Smooth muscle cell (in vitro differentiated cells): ENCODE measurements around the gene BLCAP. TPM values are rescaled to one million over a fixed set of nuclear protein-coding genes. Genes with fewer than 3 reads are reported as not detected.
"Not testable (repeated sequence)": the region's sequence is repeated elsewhere in the genome, so short reads cannot be mapped to it uniquely, and the experiment has no call there.

Experiments used
- DNase-seq: peaks from one replicate; lab custom pipeline; 2025; ENCODE audit not compliant: unreplicated experiment; lab: John Stamatoyannopoulos, UW
- H2AFZ ChIP-seq: fragments of 200-600 bp; sonication (generic); 2 replicates; pipeline ENCODE4 v1.6.0; 2016; ENCODE audit warnings: antibody characterized with exemption, low read depth, mild to moderate bottlenecking
- H3F3A ChIP-seq: fragments of 200-600 bp; sonication (generic); 2 replicates; pipeline ENCODE4 v1.6.0; 2017; ENCODE audit warnings: antibody characterized with exemption, low read depth
- H3K27ac ChIP-seq: fragments of 200-600 bp; sonication (generic); 2 replicates; pipeline ENCODE4 v1.5.1; 2016; ENCODE audit warnings: low read depth, mild to moderate bottlenecking
- H3K27me3 ChIP-seq: fragments of 200-600 bp; sonication (generic); 2 replicates; pipeline ENCODE4 v1.6.1; 2016; ENCODE audit warnings: low read depth, mild to moderate bottlenecking
- H3K36me3 ChIP-seq: fragments of 200-600 bp; sonication (generic); 2 replicates; pipeline ENCODE4 v1.5.1; 2016; ENCODE audit warnings: low read depth
- H3K4me1 ChIP-seq: fragments of 200-600 bp; sonication (generic); 2 replicates; pipeline ENCODE4 v1.5.1; 2016; ENCODE audit warnings: low read depth
- H3K4me2 ChIP-seq: fragments of 200-600 bp; sonication (generic); 2 replicates; pipeline ENCODE4 v1.6.0; 2016; ENCODE audit warnings: mild to moderate bottlenecking
- H3K4me3 ChIP-seq: fragments of 200-600 bp; sonication (generic); 2 replicates; pipeline ENCODE4 v1.5.1; 2016; ENCODE audit warnings: mild to moderate bottlenecking
- H3K79me2 ChIP-seq: fragments of 200-600 bp; sonication (generic); 2 replicates; pipeline ENCODE4 v1.6.0; 2016; ENCODE audit warnings: low read depth, mild to moderate bottlenecking
- H3K9ac ChIP-seq: fragments of 200-600 bp; sonication (generic); 2 replicates; pipeline ENCODE4 v1.6.0; 2016; ENCODE audit warnings: low read depth
- H3K9me3 ChIP-seq: fragments of 200-600 bp; sonication (generic); replicated peaks from 2 replicates; pipeline ENCODE4 v1.5.1; 2016; ENCODE audit warnings: low read depth
- H4K20me1 ChIP-seq: fragments of 200-600 bp; sonication (generic); 2 replicates; pipeline ENCODE4 v1.6.0; 2016; ENCODE audit warnings: low read depth
- CTCF ChIP-seq: fragments of 200-600 bp; sonication (generic); IDR thresholded peaks from 2 replicates; pipeline ENCODE4 v1.5.1; 2017; ENCODE audit warnings: borderline replicate concordance, mild to moderate bottlenecking, antibody characterized with exemption; ENCODE audit not compliant: insufficient read depth, poor library complexity, severe bottlenecking
- WGBS: methylation state at CpG from one replicate; pipeline ENCODE4 v1.1.7; 2016; ENCODE audit warnings: low lambda C conversion rate; 5-methylcytosine and 5-hydroxymethylcytosine counted together
- polyA plus RNA-seq: library from polyadenylated mRNA; unstranded; fragments of >200 nt; fragmentation: Nextera tagmentation; extraction: Ambion mirVana; gene quantifications from 2 replicates; pipeline ENCODE4 v1.2.1, GENCODE V29; 2016
- total RNA-seq: library from RNA; depleted of rRNA; stranded (reverse); fragments of >200 nt; gene quantifications from 2 replicates; pipeline ENCODE4 v1.2.3, GENCODE V29; 2014

The BLCAP gene
- total and polyA plus RNA-seq, 2 experiments from 2014 or later: 34.2 to 45.9 TPM

- peaks cover 23% of the 10 kb centered on the region for H4K20me1 ChIP-seq
- WGBS: 94% methylated on average over 6 of the region's 6 CpGs
These were observed 35.5 kb downstream of the BLCAP start for GRCh38 chr20:37492096-37492625.

GRCh38 chr20:37490663-37491350 is 36.9 kb downstream of the BLCAP start:
- no peak for TF ChIP-seq CTCF
- Histone ChIP-seq H3F3A (no peaks in the 10 kb centered on the region), H3K4me1 (no peaks in the 10 kb centered on the region), H3K4me3 (no peak overlapping the region), H3K79me2 (no peaks in the 10 kb centered on the region), H3K27me3 (no peaks in the 10 kb centered on the region), H3K9me3 (no peaks in the 10 kb centered on the region), H4K20me1 (peaks cover 11% of the 10 kb centered on the region), H3K4me2 (no peak overlapping the region), H3K36me3 (no peaks in the 10 kb centered on the region), H3K9ac (no peak overlapping the region), H2AFZ (no peak overlapping the region), H3K27ac (no peak overlapping the region)
- DNase-seq: no peak
- 92% methylated on average over 7 of the region's 7 CpGs for WGBS

More at GRCh38 chr20:37492096-37492625, 35.5 kb downstream of the BLCAP start:
- no peak for TF ChIP-seq CTCF
- DNase-seq: no peak
- no peaks in the 10 kb centered on the region for H3K4me1 ChIP-seq
- no peaks in the 10 kb centered on the region for H3K27me3 ChIP-seq
- no peak overlapping the region for H3K4me3 ChIP-seq
- no peak overlapping the region for H3K9ac ChIP-seq
- no peaks in the 10 kb centered on the region for H3K36me3 ChIP-seq
- no peak overlapping the region for H3K27ac ChIP-seq
- no peaks in the 10 kb centered on the region for H3F3A ChIP-seq
- H3K9me3 ChIP-seq: no peaks in the 10 kb centered on the region
- H2AFZ ChIP-seq: no peak overlapping the region
- no peak overlapping the region for H3K4me2 ChIP-seq
- H3K79me2 ChIP-seq: no peaks in the 10 kb centered on the region

- not testable (repeated sequence) for DNase-seq, H3K9me3 ChIP-seq
- 100% methylated on average over 1 of the region's 1 CpG for WGBS
These were observed 41.5 kb downstream of the BLCAP start for GRCh38 chr20:37486209-37486608.

GRCh38 chr20:37484331-37484730 is 43.3 kb downstream of the BLCAP start:
- no peaks in the 10 kb centered on the region for H3K9me3 ChIP-seq
- H3K27me3 ChIP-seq: no peaks in the 10 kb centered on the region
- no peaks in the 10 kb centered on the region for H3K4me1 ChIP-seq
- H3K36me3 ChIP-seq: no peaks in the 10 kb centered on the region
- no peaks in the 10 kb centered on the region for H3F3A ChIP-seq
- H3K27ac ChIP-seq: no peak overlapping the region
- no peak overlapping the region for H2AFZ ChIP-seq
- no peak overlapping the region for H3K9ac ChIP-seq
- 93% methylated on average over 3 of the region's 3 CpGs for WGBS
- no peak overlapping the region for H3K4me3 ChIP-seq
- no peaks in the 10 kb centered on the region for H4K20me1 ChIP-seq
- no peaks in the 10 kb centered on the region for H3K79me2 ChIP-seq
- no peak for DNase-seq
- no peak overlapping the region for H3K4me2 ChIP-seq
- no peak for TF ChIP-seq CTCF

More at GRCh38 chr20:37486209-37486608, 41.5 kb downstream of the BLCAP start:
- H3K4me3 ChIP-seq, H3K9ac ChIP-seq, H3K4me1 ChIP-seq, H3K27ac ChIP-seq, H3K79me2 ChIP-seq, H3F3A ChIP-seq, H4K20me1 ChIP-seq, H3K36me3 ChIP-seq, H3K4me2 ChIP-seq, H3K27me3 ChIP-seq, H2AFZ ChIP-seq: not testable (repeated sequence)
